Endothelial cell of umbilical vein (primary cell): ENCODE results near the gene ATP9B. TPM values are rescaled to one million over a fixed set of nuclear protein-coding genes. Genes with fewer than 3 reads are reported as not detected.

Source experiments
- BruUV-seq: library from RNA; stranded (reverse); fragments of 400-500 nt; replicated peaks from 2 replicates; lab custom pipeline; 2021; lab: Mats Ljungman, UMichigan
- CTCF ChIA-PET: fragments of 300-600, 350-600 bp; sonication (Branson Sonifier 250); formaldehyde crosslinking; loops from one replicate; lab custom pipeline; 2021; ENCODE audit warnings: antibody characterized with exemption, inconsistent platforms; lab: Charles Lee
- POLR2A ChIA-PET: fragments of 300-600, 350-600 bp; sonication (Branson Sonifier 250); formaldehyde crosslinking; loops from one replicate; lab custom pipeline; 2021; ENCODE audit warnings: antibody characterized with exemption, inconsistent platforms; lab: Charles Lee
- DNase-seq: peaks from one replicate; pipeline ENCODE4 v3.0.0-alpha.2; 2011; ENCODE audit warnings: low read depth, low spot score
- FAIRE-seq: peaks from 2 replicates; lab custom pipeline; 2011; peaks lifted over from hg19 to GRCh38; lab: Jason Lieb, UNC
- H2AFZ ChIP-seq: 2 replicates; pipeline ENCODE4 v1.6.0; 2012; ENCODE audit warnings: low read depth, low read length, control low read depth, inconsistent platforms
- H3K27ac ChIP-seq: 2 replicates; pipeline ENCODE4 v1.5.1; 2011; ENCODE audit warnings: low read depth, mild to moderate bottlenecking, control low read depth, low read length, moderate library complexity; ENCODE audit not compliant: insufficient read depth
- H3K27me3 ChIP-seq, 2 experiments: 2 replicates each; pipeline versions ENCODE4 v1.6.0 to v1.6.1; 2011; ENCODE audit warnings: low read length in 2 of 2, mixed read lengths in 1 of 2; ENCODE audit not compliant: control insufficient read depth in 2 of 2, insufficient read depth in 2 of 2
- H3K36me3 ChIP-seq, 2 experiments: 2 replicates in 1 of 2; 3 replicates in 1 of 2; pipeline ENCODE4 v1.5.1; 2011; ENCODE audit warnings: low read length in 2 of 2, mild to moderate bottlenecking in 1 of 2, moderate library complexity in 1 of 2; ENCODE audit not compliant: control insufficient read depth in 2 of 2, insufficient read depth in 2 of 2; ENCODE audit errors: extremely low read depth in 1 of 2
- H3K4me1 ChIP-seq: 3 replicates; pipeline ENCODE4 v1.5.1; 2011; ENCODE audit warnings: mild to moderate bottlenecking, low read length; ENCODE audit not compliant: control insufficient read depth, insufficient read depth; ENCODE audit errors: extremely low read depth
- H3K4me2 ChIP-seq: 2 replicates; pipeline ENCODE4 v1.6.1; 2011; ENCODE audit warnings: low read length, control low read depth, mixed read lengths; ENCODE audit not compliant: insufficient read depth
- H3K4me3 ChIP-seq, 3 experiments: fragments of 200-600 bp in 1 of 3; sonication (generic), shearing (Covaris generic) in 1 of 3; replicated peaks in 1 of 3; 2 replicates each; pipeline ENCODE4 v1.5.1; 2011 to 2016; ENCODE audit warnings: control low read depth in 3 of 3, low read length in 3 of 3, mild to moderate bottlenecking in 2 of 3, inconsistent platforms in 1 of 3, low read depth in 1 of 3, moderate library complexity in 1 of 3; ENCODE audit not compliant: insufficient read depth in 1 of 3
- H3K79me2 ChIP-seq: 2 replicates; pipeline ENCODE4 v1.6.0; 2012; ENCODE audit warnings: low read length, inconsistent platforms; ENCODE audit not compliant: control insufficient read depth, insufficient read depth
- H3K9ac ChIP-seq: replicated peaks from 2 replicates; pipeline ENCODE3; 2011; ENCODE audit warnings: low read length, control low read depth; ENCODE audit not compliant: insufficient read depth; ENCODE audit errors: extremely low read depth
- H3K9me1 ChIP-seq: replicated peaks from 3 replicates; pipeline ENCODE4 v1.6.0; 2011; ENCODE audit warnings: mild to moderate bottlenecking, low read length; ENCODE audit not compliant: control insufficient read depth, insufficient read depth; ENCODE audit errors: extremely low read depth
- H3K9me3 ChIP-seq: replicated peaks from 2 replicates; pipeline ENCODE4 v1.5.1; 2012; ENCODE audit warnings: low read length, inconsistent platforms; ENCODE audit not compliant: control insufficient read depth, insufficient read depth
- H4K20me1 ChIP-seq: replicated peaks from 2 replicates; pipeline ENCODE3; 2011; ENCODE audit warnings: mild to moderate bottlenecking, low read length; ENCODE audit not compliant: control insufficient read depth, insufficient read depth; ENCODE audit errors: extremely low read depth
- EZH2 ChIP-seq: IDR thresholded peaks from 2 replicates; pipeline ENCODE4 v1.6.1; 2012; ENCODE audit warnings: borderline replicate concordance, low read depth, mild to moderate bottlenecking, moderate library complexity, low read length, inconsistent platforms; ENCODE audit not compliant: severe bottlenecking
- FOS ChIP-seq: IDR thresholded peaks from 2 replicates; pipeline ENCODE4 v1.6.1; 2011; ENCODE audit warnings: mild to moderate bottlenecking, low read length, moderate library complexity, borderline replicate concordance; ENCODE audit not compliant: insufficient read depth
- GATA2 ChIP-seq: IDR thresholded peaks from 2 replicates; pipeline ENCODE4 v1.7.0; 2011; ENCODE audit warnings: low read depth, mild to moderate bottlenecking, moderate library complexity, mixed read lengths, low read length; ENCODE audit not compliant: insufficient read length, insufficient read depth
- JUN ChIP-seq: IDR thresholded peaks from 2 replicates; pipeline ENCODE4 v1.6.1; 2011; ENCODE audit warnings: borderline replicate concordance, low read depth; ENCODE audit not compliant: insufficient read length, insufficient read depth
- MYC ChIP-seq: IDR thresholded peaks from one replicate; pipeline ENCODE4 v1.6.1; 2011; ENCODE audit warnings: mild to moderate bottlenecking, low read depth, low read length
- POLR2A ChIP-seq: IDR thresholded peaks from 2 replicates; pipeline ENCODE4 v1.6.1; 2012; ENCODE audit warnings: low read depth, mild to moderate bottlenecking, control low read depth, low read length
- POLR2AphosphoS5 ChIP-seq: IDR thresholded peaks from 2 replicates; pipeline ENCODE4 v1.6.1; 2012; ENCODE audit warnings: low read depth, mild to moderate bottlenecking, control low read depth, low read length, moderate library complexity; ENCODE audit not compliant: insufficient read depth
- dilution Hi-C: fragments of 300-500 bp; cut with MboI; formaldehyde crosslinking; loops from one replicate; pipeline ENCODE4 v1.15.0; 2019; ENCODE audit warnings: low sequenced_read_pairs; ENCODE audit not compliant: extremely low pct_ligation_motif_present
- intact Hi-C: fragments of 100-400 bp; cut with micrococcal nuclease; formaldehyde crosslinking; loops from one replicate; pipeline ENCODE4 v1.10.0; 2022
- polyA plus RNA-seq, 4 experiments: library from polyadenylated mRNA; depleted of rRNA in 3 of 4; stranded (reverse) in 3 of 4; unstranded in 1 of 4; fragments of >200 nt; gene quantifications; 2 replicates each; pipeline versions ENCODE4 v1.2.1 to v1.2.3, GENCODE V29; 2011 to 2012; ENCODE audit warnings: missing spikeins in 1 of 4
- total RNA-seq: library from RNA; stranded (reverse); gene quantifications from 2 replicates; pipeline ENCODE4 v1.2.3, GENCODE V29; 2021
- TF ChIP-seq, protein P1 (sequence below): IDR thresholded peaks from 2 replicates; pipeline ENCODE4 v1.6.1; 2011; ENCODE audit not compliant: insufficient read depth, insufficient read length
- TF ChIP-seq, protein P2 (sequence below), 2 donors: IDR thresholded peaks; 1 replicate in 1 of 2; 2 replicates in 1 of 2; pipeline ENCODE4 v1.5.1; 2011; ENCODE audit warnings: low read length in 2 of 2, mild to moderate bottlenecking in 2 of 2, moderate library complexity in 2 of 2, control low read depth in 1 of 2, inconsistent platforms in 1 of 2, low read depth in 1 of 2; ENCODE audit not compliant: insufficient read depth in 1 of 2; ENCODE audit errors: extremely low read depth in 1 of 2

ATP9B gene
- total and polyA plus RNA-seq, 2 donors (not counting 3 experiments of a cell fraction or from before 2014, with no cell fraction given), result 14.6 to 18.2 TPM

- no peaks in the 10 kb centered on the region for H3K36me3 ChIP-seq
- no peak overlapping the region for H3K4me2 ChIP-seq
- H3K9me1 ChIP-seq, result no peaks in the 10 kb centered on the region
- ChIA-PET CTCF (no interaction called here), POLR2A (no interaction called here)
- DNase-seq, result no peak
- H3K27me3 ChIP-seq, result no peaks in the 10 kb centered on the region
- H3K27ac ChIP-seq, result no peak overlapping the region
- no peaks in the 10 kb centered on the region for H3K79me2 ChIP-seq
- no peaks in the 10 kb centered on the region for H4K20me1 ChIP-seq
- no peaks in the 10 kb centered on the region for H3K4me1 ChIP-seq
- intact Hi-C loops, result no loop called here
- H3K9ac ChIP-seq, result no peak overlapping the region
- no peak for TF ChIP-seq FOS
- dilution Hi-C loops, result no loop called here
- no peak overlapping the region for H3K4me3 ChIP-seq
- FAIRE-seq, result no peak
- BruUV-seq, result no TSS peak
- H2AFZ ChIP-seq, result no peak overlapping the region
- no peaks in the 10 kb centered on the region for H3K9me3 ChIP-seq
Observed at GRCh38 chr18:79049506-79049905, 19.7 kb upstream of the ATP9B start.

- Histone ChIP-seq H3K9me3 (no peaks in the 10 kb centered on the region), H3K27ac (no peak overlapping the region), H3K4me3 (no peak overlapping the region), H3K4me1 (no peaks in the 10 kb centered on the region), H3K36me3 (no peaks in the 10 kb centered on the region), H3K4me2 (no peak overlapping the region), H3K9ac (no peak overlapping the region), H3K27me3 (no peaks in the 10 kb centered on the region), H4K20me1 (no peaks in the 10 kb centered on the region), H2AFZ (no peak overlapping the region), H3K9me1 (no peaks in the 10 kb centered on the region), H3K79me2 (no peaks in the 10 kb centered on the region)
- CTCF ChIA-PET, result no interaction called here
- POLR2A ChIA-PET, result no interaction called here
- no peak for FAIRE-seq
- dilution Hi-C loops, result no loop called here
- intact Hi-C loops, result no loop called here
- no TSS peak for BruUV-seq
- TF ChIP-seq, protein P1, sequence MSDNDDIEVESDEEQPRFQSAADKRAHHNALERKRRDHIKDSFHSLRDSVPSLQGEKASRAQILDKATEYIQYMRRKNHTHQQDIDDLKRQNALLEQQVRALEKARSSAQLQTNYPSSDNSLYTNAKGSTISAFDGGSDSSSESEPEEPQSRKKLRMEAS, result no peak
- TF ChIP-seq MYC, result no peak
- no peak for TF ChIP-seq JUN
- no peak for TF ChIP-seq EZH2
- TF ChIP-seq GATA2, result no peak
- TF ChIP-seq, protein P2, sequence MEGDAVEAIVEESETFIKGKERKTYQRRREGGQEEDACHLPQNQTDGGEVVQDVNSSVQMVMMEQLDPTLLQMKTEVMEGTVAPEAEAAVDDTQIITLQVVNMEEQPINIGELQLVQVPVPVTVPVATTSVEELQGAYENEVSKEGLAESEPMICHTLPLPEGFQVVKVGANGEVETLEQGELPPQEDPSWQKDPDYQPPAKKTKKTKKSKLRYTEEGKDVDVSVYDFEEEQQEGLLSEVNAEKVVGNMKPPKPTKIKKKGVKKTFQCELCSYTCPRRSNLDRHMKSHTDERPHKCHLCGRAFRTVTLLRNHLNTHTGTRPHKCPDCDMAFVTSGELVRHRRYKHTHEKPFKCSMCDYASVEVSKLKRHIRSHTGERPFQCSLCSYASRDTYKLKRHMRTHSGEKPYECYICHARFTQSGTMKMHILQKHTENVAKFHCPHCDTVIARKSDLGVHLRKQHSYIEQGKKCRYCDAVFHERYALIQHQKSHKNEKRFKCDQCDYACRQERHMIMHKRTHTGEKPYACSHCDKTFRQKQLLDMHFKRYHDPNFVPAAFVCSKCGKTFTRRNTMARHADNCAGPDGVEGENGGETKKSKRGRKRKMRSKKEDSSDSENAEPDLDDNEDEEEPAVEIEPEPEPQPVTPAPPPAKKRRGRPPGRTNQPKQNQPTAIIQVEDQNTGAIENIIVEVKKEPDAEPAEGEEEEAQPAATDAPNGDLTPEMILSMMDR (IDR thresholded peaks at IDR 0.05; ENCODE audit: extremely low read depth in 1 of 2, insufficient read depth in 1 of 2, low read depth in 1 of 2, low read length in 2 of 2), result no peak
- TF ChIP-seq FOS, result no peak
- no peak for TF ChIP-seq POLR2AphosphoS5
- no peak for TF ChIP-seq POLR2A
- DNase-seq, result no peak
Observed at GRCh38 chr18:79050005-79050404, 19.2 kb upstream of the ATP9B start.
